Hindlimb muscle (tissue), 1 donor: ENCODE results near the gene HDAC8. TPM values are rescaled to one million over a fixed set of nuclear protein-coding genes. Genes with fewer than 3 reads are reported as not detected.
"Not testable (repeated sequence)": the region's sequence is repeated elsewhere in the genome, so short reads cannot be mapped to it uniquely, and the experiment has no call there.

Source experiments
- DNase-seq: peaks from one replicate; pipeline ENCODE4 v3.0.0-alpha.2; 2013
- polyA plus RNA-seq: library from polyadenylated mRNA; unstranded; fragments of 120-200 nt; gene quantifications from one replicate; pipeline ENCODE4 v1.2.1, GENCODE V29; 2013; ENCODE audit not compliant: insufficient read length

The HDAC8 gene
- polyA plus RNA-seq, 1 donor, result 19.1 TPM

- no peak for DNase-seq
These were observed 40.3 kb downstream of the HDAC8 start for GRCh38 chrX:72532366-72532765.

- DNase-seq, result no peak
These were observed 45.8 kb downstream of the HDAC8 start for GRCh38 chrX:72526534-72527508.

GRCh38 chrX:72498782-72499181 is 73.9 kb downstream of the HDAC8 start:
- no peak for DNase-seq

GRCh38 chrX:72495046-72495445 is 77.6 kb downstream of the HDAC8 start:
- peak; percentile 24 for DNase-seq

- no peak for DNase-seq
These were observed 80.1 kb downstream of the HDAC8 start for GRCh38 chrX:72492499-72492898.

GRCh38 chrX:72490221-72490620 is 82.4 kb downstream of the HDAC8 start:
- not testable (repeated sequence) for DNase-seq

GRCh38 chrX:72487661-72488060 is 85.0 kb downstream of the HDAC8 start:
- DNase-seq, result no peak

GRCh38 chrX:72479324-72480274 is 93.0 kb downstream of the HDAC8 start:
- DNase-seq, result no peak

- no peak for DNase-seq
These were observed 93.8 kb downstream of the HDAC8 start for GRCh38 chrX:72478853-72479252.

- no peak for DNase-seq
These were observed 94.3 kb downstream of the HDAC8 start for GRCh38 chrX:72478351-72478750.

GRCh38 chrX:72477781-72478181 is 94.9 kb downstream of the HDAC8 start:
- peak; percentile 40 for DNase-seq

GRCh38 chrX:72477376-72477775 is 95.3 kb downstream of the HDAC8 start:
- no peak for DNase-seq

GRCh38 chrX:72475952-72476668 is 96.5 kb downstream of the HDAC8 start:
- no peak for DNase-seq

GRCh38 chrX:72475338-72475737 is 97.3 kb downstream of the HDAC8 start:
- DNase-seq, result no peak

GRCh38 chrX:72470532-72471223 is 102.0 kb downstream of the HDAC8 start:
- DNase-seq, result no peak

GRCh38 chrX:72470117-72470516 is 102.5 kb downstream of the HDAC8 start:
- no peak for DNase-seq

- no peak for DNase-seq
These were observed 104.0 kb downstream of the HDAC8 start for GRCh38 chrX:72468607-72469006.

- DNase-seq, result no peak
These were observed 105.5 kb downstream of the HDAC8 start for GRCh38 chrX:72467135-72467534.

GRCh38 chrX:72466493-72466892 is 106.2 kb downstream of the HDAC8 start:
- no peak for DNase-seq

- DNase-seq, result no peak
These were observed 106.8 kb downstream of the HDAC8 start for GRCh38 chrX:72465889-72466288.

- DNase-seq, result no peak
These were observed 110.9 kb downstream of the HDAC8 start for GRCh38 chrX:72461766-72462165.

- no peak for DNase-seq
These were observed 111.4 kb downstream of the HDAC8 start for GRCh38 chrX:72461288-72461687.
